NT2/D1 (cell line): ENCODE results near the gene HES4.
"Not testable (repeated sequence)": the region's sequence is repeated elsewhere in the genome, so short reads cannot be mapped to it uniquely, and the experiment has no call there.

ENCODE experiments used
- DNase-seq: peaks from one replicate; pipeline ENCODE4 v3.0.0-alpha.2; 2011; ENCODE audit warnings: low read depth, low spot score
- H3K27me3 ChIP-seq: 2 replicates; pipeline ENCODE4 v1.6.0; 2011; ENCODE audit warnings: mild to moderate bottlenecking; ENCODE audit not compliant: insufficient read length, insufficient read depth
- H3K36me3 ChIP-seq: 2 replicates; pipeline ENCODE4 v1.6.1; 2011; ENCODE audit warnings: mild to moderate bottlenecking, low read length, mixed read lengths; ENCODE audit not compliant: insufficient read depth, insufficient read length
- H3K4me1 ChIP-seq: 2 replicates; pipeline ENCODE4 v1.5.1; 2011; ENCODE audit not compliant: insufficient read depth, insufficient read length
- H3K4me3 ChIP-seq: 2 replicates; pipeline ENCODE4 v1.5.1; 2011; ENCODE audit warnings: low read depth; ENCODE audit not compliant: insufficient read length
- H3K9ac ChIP-seq: 2 replicates; pipeline ENCODE4 v1.6.0; 2011; ENCODE audit warnings: low read depth; ENCODE audit not compliant: insufficient read length
- H3K9me3 ChIP-seq: 2 replicates; pipeline ENCODE4 v1.5.1; 2011; ENCODE audit warnings: mild to moderate bottlenecking, low read length; ENCODE audit not compliant: insufficient read depth
- SUZ12 ChIP-seq: IDR thresholded peaks from 2 replicates; pipeline ENCODE4 v1.6.1; 2011; ENCODE audit not compliant: insufficient read length, insufficient read depth; ENCODE audit errors: extremely low read depth
- YY1 ChIP-seq: IDR thresholded peaks from 2 replicates; pipeline ENCODE4 v1.6.1; 2011; ENCODE audit not compliant: insufficient read length, insufficient read depth
- ZNF274 ChIP-seq: IDR thresholded peaks from 2 replicates; pipeline ENCODE4 v1.6.1; 2011; ENCODE audit warnings: mild to moderate bottlenecking, low read depth, low read length

Gene HES4

GRCh38 chr1:978069-978834, 21.6 kb downstream of the HES4 start:
- no peak for TF ChIP-seq ZNF274
- TF ChIP-seq YY1: no peak
- no peak for TF ChIP-seq SUZ12
- H3K27me3 ChIP-seq: peaks cover 11% of the 10 kb centered on the region
- no peak overlapping the region for H3K4me3 ChIP-seq

GRCh38 chr1:976791-977190, 23.1 kb downstream of the HES4 start:
- H3K4me3 ChIP-seq, H3K9ac ChIP-seq, H3K4me1 ChIP-seq, DNase-seq, H3K36me3 ChIP-seq, H3K9me3 ChIP-seq, H3K27me3 ChIP-seq: not testable (repeated sequence)

More at GRCh38 chr1:978069-978834, 21.6 kb downstream of the HES4 start:
- no peaks in the 10 kb centered on the region for H3K36me3 ChIP-seq
- DNase-seq: no peak
- peaks cover 2% of the 10 kb centered on the region for H3K4me1 ChIP-seq
- no peaks in the 10 kb centered on the region for H3K9me3 ChIP-seq
- no peak overlapping the region for H3K9ac ChIP-seq

DNA sequence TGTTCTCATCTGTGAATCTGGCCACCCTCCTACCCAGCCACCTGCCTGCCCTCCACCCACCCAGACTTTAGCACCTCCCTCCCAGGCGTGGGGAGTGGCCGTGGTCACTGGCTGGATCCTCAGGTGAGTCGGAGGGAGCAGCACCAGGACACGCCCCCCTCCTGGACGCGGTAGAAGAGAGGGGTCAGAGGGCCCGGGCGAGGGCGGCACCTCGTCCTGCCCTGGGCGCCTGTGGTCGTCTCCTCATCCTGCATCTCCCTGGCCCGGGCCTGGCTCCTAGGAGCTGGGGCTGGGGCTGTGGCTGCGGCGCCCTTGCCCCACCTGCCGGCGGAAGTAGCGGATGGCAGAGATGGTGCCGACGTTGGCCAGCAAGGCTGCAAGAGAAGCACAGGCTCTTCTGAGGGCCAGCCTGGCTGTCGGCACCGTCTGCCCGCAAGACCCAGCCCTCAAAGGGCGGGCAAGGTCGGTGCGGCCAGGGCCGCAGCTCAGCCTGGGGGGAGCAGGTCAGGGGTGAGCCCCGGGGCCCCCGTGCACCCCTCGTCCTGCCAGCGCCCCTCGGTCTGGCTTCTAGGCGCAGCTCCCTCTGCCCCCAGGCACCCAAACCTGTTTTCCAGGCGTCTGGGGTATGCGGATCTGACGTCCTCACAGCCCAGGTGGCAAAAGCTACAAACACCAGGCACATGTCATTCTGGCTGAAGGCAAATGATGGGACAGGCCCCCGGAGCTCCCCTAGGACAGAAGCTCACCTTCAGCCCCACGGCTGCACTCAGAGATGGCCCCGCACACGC, 23.8 kb downstream of the HES4 start:
- Histone ChIP-seq H3K4me1 (peaks cover 2% of the 10 kb centered on the region), H3K36me3 (no peaks in the 10 kb centered on the region), H3K4me3 (no peak overlapping the region), H3K9me3 (no peaks in the 10 kb centered on the region), H3K9ac (no peak overlapping the region), H3K27me3 (no peaks in the 10 kb centered on the region)
- no peak for DNase-seq
- no peak for TF ChIP-seq ZNF274
- TF ChIP-seq YY1: no peak
- TF ChIP-seq SUZ12: no peak

- TF ChIP-seq ZNF274 (no peak), SUZ12 (no peak), YY1 (no peak)
- Histone ChIP-seq H3K4me3 (no peak overlapping the region), H3K9me3 (no peaks in the 10 kb centered on the region), H3K27me3 (no peaks in the 10 kb centered on the region), H3K4me1 (peaks cover 3% of the 10 kb centered on the region), H3K36me3 (no peaks in the 10 kb centered on the region), H3K9ac (no peak overlapping the region)
- no peak for DNase-seq
Measured at GRCh38 chr1:975365-975764, 24.5 kb downstream of the HES4 start.

DNA sequence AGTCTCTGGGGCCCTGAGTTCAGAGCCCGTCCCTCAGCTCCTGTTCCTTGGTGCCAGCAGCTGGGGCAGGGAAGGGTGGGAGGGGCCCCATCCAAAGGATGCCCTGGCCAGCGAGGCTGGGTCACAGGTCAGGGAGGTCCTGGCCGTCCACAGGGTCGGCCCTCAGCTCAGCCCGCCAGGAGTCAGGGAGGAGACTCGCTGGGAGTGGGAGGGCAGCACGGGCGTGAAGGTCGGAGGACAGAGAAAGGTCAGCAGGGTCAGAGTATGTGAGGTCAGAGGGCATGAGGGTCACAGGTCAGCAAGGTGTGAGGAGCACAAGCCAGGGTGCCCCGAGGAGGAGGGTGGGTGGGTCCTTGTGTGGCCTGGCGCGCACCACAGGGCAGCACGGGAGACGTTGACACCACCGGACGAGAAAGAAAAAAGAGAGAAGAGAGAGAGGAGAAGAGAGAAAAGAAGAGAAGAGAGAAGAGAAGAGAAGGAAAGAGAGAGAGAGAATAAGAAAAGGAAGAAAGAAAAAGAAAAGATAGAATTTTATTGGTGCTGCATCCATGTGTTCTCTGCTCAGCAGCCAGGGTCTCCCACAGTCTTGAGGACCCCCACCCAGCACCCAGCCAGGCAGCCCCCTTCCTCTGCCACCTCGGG, 25.1 kb downstream of the HES4 start:
- no peak overlapping the region for H3K4me3 ChIP-seq
- TF ChIP-seq SUZ12: no peak
- TF ChIP-seq YY1: no peak
- no peak for TF ChIP-seq ZNF274
- H3K9me3 ChIP-seq: no peaks in the 10 kb centered on the region
- no peak for DNase-seq
- peaks cover 6% of the 10 kb centered on the region for H3K4me1 ChIP-seq
- H3K9ac ChIP-seq: no peak overlapping the region
- no peaks in the 10 kb centered on the region for H3K36me3 ChIP-seq
- no peaks in the 10 kb centered on the region for H3K27me3 ChIP-seq

- Histone ChIP-seq H3K4me1 (peaks cover 6% of the 10 kb centered on the region), H3K36me3 (no peaks in the 10 kb centered on the region), H3K27me3 (peaks cover 4% of the 10 kb centered on the region), H3K4me3 (no peak overlapping the region), H3K9me3 (no peaks in the 10 kb centered on the region), H3K9ac (no peak overlapping the region)
- no peak for DNase-seq
- TF ChIP-seq SUZ12 (no peak), YY1 (no peak), ZNF274 (no peak)
Measured at GRCh38 chr1:974293-974640, 25.6 kb downstream of the HES4 start.

DNA sequence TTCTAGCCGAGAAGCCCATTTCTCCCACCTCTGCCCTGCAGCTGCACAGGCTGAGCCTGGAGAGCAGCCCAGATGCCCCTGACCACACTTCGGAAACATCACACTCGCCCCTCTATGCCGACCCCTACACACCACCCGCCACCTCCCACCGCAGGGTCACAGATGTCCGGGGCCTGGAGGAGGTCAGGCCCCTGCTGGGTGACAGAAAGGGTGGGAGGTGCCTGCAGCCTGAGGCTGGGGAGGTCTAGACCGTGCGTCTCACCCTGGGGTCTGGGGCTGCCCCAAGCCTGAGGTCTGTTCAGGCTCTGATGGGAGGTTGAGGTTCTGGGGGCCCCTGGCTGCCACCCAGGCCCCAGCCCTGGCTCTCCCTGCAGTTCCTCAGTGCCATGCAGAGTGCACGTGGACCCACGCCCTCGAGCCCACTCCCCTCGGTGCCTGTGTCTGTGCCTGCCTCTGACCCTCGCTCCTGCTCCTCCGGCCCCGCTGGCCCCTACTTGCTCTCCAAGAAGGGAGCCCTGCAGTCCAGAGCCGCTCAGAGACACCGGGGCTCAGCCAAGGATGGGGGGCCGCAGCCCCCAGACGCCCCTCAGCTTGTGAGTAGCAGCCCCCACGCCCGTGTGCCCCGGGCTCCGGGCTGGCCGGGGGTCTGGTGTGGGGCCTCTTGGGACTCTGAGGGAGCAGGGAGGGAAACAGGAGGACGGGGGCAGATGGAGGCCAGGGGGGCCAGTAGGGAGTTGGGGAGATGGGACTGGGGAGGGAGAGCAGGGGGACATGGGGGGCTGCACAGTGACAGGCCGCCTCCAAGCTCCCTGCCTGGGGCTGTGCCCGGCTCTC, 26.2 kb downstream of the HES4 start:
- TF ChIP-seq ZNF274 (no peak), SUZ12 (no peak), YY1 (no peak)
- H3K36me3 ChIP-seq: no peaks in the 10 kb centered on the region
- H3K4me1 ChIP-seq: peaks cover 6% of the 10 kb centered on the region
- no peak for DNase-seq
- peaks cover 9% of the 10 kb centered on the region for H3K27me3 ChIP-seq
- no peak overlapping the region for H3K4me3 ChIP-seq
- no peaks in the 10 kb centered on the region for H3K9me3 ChIP-seq
- H3K9ac ChIP-seq: no peak overlapping the region
